SKM-1 treated with dmso at 0.1 percent for 144 hours (cell line): ENCODE data around the gene C1QTNF5.

ENCODE experiments used
- DNase-seq: peaks from one replicate; lab custom pipeline; 2025; ENCODE audit not compliant: unreplicated experiment; lab: John Stamatoyannopoulos, UW

Gene C1QTNF5

DNA sequence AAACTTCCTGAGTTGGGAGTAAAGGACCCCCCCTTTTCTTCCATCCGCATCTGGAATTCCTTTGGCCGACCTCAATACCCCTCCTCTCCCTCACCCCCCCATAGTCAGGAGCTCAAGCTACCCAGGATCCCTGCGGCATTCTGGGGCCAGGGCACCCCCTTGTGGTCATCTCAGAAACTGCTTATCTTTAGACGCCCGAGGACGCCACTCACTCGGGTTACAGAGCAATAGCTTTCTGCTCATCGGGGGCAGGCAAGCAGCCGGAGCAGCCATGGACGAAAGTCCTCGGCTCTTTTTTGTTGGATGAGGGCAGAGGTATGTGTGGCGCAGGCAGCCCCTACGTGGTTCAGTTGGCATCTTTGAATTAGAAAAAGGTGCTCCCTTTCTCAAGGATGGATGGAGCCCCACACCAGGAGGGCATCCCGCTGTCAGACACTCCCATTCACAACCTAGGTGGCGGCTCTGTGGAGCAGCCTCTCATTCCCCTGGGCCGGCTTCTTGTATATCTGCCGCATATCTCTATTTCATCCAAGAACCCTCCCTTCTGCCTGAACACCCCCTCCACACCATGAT, 2.3 kb downstream of the C1QTNF5 start:
- peak; percentile 50 for DNase-seq

DNA sequence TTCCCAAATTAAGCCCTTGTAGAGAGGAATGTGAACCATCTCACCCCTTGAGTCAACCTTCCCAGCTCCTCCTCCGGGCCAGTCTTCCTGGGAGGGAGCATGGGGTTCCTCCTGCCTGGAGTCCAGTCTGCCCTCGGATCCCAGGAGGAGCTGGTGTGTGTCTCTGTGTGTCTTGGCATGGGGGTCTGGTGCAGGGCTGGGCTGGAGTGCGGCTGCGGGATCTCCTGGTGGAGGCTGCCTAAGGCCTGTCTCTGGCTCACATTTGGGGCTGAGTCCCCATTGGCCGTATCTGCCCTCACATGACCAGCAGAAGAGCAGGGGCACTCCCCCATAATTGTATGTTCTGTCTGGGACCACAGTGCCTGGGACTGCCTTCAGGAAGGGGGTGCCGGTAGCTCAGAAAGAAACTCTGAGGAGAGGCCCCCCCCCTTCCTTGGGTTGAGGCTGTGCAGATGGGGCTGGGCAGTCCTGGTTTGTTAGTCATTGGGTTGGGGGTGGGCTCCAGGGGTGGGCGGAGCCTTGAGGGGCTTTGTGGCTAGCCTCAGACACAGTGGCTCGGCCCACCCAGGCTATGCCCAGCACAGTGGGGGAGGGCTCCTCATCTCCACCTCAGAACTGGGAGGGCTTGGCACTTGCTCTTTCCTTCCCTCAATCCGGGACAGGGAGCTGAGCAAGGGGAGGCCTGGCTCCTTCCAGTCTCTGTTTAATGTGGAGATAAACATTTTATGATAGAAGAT, 2.9 kb downstream of the C1QTNF5 start:
- no peak for DNase-seq

DNA sequence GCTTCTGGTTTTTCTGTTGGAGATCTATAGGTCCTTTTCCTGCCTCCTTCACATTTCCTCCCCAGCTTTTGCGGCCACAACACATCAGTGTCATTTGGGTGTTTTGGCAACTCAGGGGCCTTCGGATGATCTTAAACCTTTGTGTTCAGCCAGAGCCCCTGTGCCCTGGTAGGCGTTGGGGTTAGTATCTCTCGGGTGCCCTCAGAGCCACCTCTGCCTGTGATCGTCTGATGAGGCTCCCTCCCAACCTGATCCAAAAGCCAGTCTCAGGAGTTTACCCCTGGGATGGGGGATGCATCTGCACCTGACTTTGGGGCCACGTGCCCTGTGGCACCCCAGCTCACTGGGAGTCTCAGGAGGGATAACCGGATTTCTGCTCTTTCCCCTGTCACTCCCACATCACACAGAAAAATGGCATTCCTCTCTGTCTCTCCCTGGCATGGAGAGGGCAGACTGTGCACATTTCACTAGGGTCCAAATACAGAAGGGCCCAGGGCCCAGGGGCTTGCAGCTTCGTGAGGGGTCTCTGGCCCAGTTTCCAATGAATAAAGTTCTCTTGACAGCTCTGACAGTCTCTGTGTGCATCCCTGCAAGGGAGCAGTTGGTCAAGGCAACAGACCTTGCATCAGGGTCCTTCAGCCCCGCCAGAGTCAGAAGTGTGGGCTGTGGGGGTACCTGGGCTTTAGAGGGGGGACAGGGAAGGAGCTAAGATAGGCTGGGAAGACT, 3.8 kb downstream of the C1QTNF5 start:
- DNase-seq = no peak

DNA sequence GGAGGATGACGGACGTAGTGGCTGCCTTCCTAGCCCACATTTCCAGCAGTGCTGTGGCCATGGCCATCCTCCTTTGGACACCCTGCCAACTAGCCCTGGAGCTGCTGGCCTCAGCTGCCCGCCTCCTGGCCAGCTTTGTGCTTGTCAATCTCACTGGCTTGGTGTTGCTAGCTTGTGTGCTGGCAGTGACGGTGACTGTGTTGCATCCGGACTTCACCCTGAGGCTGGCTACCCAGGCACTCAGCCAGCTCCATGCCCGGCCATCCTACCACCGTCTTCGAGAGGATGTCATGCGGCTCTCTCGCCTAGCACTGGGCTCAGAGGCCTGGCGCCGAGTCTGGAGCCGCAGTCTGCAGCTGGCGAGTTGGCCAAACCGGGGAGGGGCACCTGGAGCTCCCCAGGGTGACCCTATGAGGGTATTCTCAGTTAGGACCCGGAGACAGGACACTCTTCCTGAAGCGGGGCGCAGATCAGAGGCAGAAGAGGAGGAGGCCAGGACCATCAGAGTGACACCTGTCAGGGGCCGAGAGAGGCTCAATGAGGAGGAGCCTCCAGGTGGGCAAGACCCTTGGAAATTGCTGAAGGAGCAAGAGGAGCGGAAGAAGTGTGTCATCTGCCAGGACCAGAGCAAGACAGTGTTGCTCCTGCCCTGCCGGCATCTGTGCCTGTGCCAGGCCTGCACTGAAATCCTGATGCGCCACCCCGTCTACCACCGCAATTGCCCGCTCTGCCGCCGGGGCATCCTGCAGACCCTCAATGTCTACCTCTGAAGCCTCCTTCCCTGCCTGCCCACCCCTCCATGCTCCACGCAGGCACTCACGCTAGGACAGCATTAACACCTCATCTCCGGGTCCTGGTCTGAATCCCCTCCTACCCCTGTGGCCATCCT, 4.8 kb downstream of the C1QTNF5 start:
- DNase-seq = no peak

DNA sequence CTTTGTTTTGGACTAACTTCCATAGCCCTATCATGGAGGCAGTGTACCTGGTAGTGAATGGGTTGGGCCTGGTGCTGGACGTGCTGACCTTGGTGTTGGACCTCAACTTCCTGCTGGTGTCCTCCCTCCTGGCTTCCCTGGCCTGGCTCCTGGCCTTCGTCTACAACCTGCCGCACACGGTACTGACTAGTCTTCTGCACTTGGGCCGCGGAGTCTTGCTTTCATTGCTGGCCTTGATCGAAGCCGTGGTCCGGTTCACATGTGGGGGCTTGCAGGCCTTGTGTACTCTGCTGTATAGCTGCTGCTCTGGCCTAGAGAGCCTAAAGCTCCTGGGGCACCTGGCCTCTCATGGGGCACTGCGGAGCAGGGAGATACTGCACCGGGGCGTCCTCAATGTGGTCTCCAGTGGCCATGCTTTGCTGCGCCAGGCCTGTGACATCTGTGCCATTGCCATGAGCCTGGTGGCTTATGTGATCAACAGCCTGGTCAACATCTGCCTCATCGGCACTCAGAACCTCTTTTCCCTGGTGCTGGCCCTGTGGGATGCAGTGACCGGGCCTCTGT, 5.5 kb downstream of the C1QTNF5 start:
- no peak for DNase-seq

DNA sequence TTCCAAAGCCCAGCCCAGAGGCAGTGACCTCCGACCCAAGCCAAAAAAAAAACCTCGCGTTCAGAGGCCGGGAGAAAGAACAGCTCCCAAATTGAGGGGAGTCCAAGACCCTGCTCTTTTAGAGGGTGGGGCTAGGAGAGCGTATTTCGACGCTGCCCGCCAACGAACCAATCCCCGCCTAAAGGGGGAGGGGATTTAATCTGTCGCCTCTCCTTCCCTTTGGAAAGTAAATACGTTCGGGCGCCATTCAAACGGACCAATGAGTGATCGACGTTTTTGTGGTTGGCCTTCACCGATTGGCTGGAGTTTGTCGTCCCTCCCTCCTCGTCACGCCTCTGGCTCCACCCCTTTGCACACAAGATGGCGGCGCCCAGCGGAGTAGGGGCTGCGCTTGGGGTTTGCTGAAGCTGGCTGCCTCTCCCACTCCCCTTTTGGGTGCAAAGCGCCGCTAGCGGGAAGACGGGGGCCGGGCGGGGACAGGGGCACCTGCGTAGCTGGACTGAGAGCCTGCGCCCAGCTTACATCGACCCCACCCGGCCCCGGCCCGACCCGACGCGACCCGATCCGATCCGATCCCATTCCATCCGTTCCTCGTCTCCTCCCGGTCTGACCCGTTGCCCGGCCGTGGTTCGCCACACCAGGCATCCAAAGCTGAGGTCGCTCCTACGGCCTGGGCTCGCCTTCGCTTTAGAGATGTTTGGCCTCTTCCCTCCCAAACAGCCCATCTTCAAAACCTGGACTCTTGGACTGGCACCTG, 6.3 kb downstream of the C1QTNF5 start, which contains the start of gene RNF26:
RNF26 (plus strand) TSS at position 354 of the 757 bp plus-strand sequence. CDS start 596 bp downstream, outside the sequence.
- DNase-seq = peak; percentile 95

DNA sequence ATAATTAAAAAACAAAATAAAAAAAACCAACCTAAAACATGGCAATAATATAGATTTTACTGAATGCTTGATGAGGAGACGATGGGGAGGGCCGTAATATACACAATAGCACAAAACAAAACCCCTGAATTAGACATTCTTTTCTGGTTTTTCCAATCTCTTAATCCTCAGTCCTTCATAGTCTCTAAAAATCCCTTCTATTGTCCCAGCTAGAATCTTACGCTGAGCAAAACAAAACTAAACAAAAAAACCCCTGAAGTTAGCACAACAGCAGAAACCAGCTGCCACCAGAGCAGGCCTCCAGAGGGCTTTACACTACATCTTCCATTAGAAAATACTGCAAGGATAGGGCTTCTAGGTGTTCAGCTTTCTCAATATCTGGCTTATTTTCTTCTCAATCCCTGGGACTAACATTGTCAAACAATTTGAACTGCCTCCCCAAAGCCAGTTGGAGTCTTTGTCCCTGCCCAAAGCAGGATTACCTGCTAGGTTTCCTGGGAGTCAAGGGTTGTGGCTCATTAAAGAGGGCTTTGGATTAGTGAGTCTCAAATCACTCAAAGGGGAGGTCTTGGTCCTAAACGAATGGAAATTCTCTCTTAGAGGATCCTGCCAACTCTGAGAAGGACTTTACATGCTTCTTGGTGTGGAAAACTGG, 8.4 kb downstream of the C1QTNF5 start:
- DNase-seq = no peak

DNA sequence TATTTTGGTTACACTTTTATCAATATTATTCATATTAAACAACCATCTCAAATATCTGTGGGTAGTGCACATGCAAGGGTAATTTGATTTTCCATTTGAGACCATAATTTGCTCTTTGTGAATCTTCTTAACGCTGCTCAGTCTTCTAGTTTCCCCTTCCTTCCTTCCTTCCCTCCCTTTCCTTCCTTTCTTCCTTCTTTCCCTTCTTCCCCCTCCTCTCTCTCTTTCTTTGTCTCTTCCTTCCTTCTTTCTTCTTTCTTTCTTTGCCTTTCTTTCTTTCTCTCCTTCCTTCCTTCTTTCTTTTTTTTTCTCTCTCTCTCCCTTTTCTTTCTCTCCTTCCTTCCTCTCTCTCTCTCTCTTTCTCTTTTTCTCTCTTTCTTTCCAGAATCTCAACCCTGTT, 10.4 kb downstream of the C1QTNF5 start:
- no peak for DNase-seq

DNA sequence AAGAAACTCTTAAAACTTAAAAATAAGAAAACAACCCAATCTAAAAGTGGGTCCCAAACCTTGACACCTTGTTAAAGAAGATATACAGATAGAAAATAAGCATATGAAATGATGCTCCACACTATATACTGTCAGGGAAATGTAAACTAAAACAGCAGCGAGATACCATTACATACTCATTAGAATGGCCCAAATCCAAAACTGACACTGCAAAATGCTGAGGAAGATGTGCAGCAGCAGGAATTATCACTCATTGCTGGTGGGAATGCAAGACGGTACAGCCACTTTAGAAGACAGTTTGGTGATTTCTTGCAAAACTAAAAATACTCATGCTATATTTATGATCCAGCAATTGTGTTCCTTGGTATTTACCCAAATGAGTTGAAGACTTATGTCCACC, 11.4 kb downstream of the C1QTNF5 start:
- no peak for DNase-seq

DNA sequence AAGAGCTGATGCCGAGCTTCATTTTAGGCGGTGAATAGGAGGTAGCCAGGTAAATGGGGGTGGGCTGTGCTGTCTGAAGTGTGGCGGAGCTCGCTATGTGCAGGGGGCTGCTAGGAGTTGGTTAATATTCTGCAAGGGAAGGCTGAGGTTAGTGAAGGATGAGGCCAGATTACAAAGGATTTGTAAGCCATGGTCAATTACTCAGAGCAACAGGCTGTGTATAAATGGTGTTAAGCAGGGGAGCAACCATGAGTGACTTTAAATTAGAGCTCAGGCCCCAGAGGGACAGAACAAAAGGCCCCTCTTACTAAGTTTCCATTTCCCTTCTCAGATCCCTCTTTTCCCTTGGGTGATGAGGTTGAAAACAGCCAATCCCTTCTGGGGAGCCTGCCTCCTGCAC, 16.5 kb downstream of the C1QTNF5 start:
- no peak for DNase-seq

DNA sequence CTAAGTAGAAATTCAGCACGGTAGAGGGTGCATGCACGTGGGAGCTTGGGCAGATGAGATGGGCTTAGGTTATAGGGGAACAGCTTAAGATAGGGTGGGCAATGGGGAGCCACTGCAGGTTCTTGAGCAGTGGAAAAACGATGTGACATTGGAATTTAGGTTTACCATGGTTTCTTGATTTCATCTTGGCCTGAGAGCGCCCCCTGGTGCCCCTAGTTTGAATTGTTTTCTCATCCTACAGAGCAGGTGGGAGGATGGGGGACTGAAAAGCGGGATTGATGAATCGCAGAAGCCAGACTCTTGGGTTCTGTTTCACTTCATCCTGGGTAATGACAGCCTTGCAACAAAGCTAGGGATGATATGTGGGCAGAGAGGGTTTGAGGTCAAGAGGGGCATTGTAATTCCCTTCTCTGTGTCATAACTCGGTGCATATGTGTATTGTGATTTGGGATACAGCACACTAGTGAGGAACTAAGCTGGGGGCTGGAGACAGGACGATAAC, 17.1 kb downstream of the C1QTNF5 start:
- DNase-seq = peak; percentile 45

DNA sequence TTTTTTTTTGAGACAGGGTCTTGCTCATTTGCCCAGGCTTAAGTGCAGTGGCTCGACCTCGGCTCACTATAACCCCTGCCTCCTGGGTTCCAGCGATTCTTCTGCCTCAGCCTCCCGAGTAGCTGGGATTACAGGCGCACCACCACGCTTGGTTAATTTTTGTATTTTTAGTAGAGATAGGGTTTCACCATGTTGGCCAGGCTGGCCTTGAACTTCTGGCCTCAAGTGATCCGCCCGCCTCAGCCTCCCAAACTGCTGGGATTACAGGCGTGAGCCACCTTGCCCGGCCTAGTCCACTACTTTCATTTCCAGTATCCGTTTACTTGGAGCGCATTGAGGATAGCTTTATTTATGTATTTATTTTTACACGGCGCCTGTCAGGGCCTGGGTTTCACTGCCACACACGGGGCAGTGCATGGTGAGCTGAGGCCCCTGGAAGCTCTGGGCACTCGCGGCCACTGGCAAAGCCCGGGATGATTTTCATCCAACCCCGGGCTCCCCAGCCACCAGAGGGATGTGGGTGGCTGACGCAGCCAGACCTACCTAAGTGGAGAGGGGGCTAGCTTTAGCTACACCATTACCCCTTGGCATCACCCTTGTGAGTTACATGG, 17.7 kb downstream of the C1QTNF5 start:
- DNase-seq = no peak

DNA sequence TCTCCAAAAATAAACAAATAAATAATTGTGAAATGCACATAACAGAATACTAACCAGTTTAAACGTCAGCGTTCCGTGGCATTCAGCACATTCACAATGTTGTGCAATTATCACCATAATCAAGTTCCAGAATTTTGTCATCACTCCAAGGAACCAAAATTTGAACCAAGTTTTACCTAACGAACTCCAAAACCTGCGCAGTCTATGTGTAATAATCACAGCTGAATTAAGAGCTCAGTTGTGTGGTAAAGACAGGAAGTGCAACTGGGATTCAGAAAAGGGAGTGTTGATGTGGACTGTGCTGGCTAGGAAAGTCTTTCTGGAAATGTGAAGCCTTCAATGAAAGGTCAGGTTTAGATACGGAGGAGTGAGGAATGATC, 18.3 kb downstream of the C1QTNF5 start:
- DNase-seq = peak; percentile 8

DNA sequence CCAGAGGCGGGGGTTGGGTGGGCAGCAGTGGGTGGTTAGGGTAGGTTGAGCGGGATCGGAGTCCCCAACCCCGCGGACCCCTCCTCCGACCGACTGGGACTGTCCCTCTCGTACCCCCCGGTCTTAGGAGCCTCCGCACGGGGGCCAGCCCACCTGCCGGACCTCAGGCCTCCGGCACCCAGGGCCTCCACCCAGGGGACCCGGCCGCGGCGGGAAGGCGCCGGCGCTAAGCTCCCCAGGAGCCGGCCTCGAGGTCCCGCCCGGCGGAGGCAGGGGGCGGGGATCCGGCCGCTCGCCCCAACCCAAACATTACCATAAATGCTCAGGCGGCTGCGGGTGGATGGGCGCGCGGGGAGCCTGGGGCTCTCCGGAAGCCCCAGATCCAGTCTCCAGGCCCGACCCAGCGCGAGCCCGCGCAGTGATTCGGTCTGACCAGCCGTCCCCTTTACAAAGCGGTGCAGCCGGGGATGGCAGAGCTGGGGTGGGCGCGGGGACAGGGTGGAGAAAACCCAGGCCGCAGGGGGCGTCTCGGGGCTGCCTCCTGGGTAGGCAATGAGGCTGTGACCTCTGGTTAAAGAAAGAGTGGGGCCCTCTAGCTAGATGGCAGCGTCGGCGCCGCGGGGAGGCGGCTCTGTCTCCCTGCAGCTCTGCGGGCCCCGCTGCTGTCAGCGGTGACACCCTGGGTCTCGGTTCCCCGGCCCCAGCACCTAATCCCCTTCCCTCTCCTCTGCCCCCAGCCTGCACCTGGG, 19.7 kb downstream of the C1QTNF5 start:
- DNase-seq = no peak

DNA sequence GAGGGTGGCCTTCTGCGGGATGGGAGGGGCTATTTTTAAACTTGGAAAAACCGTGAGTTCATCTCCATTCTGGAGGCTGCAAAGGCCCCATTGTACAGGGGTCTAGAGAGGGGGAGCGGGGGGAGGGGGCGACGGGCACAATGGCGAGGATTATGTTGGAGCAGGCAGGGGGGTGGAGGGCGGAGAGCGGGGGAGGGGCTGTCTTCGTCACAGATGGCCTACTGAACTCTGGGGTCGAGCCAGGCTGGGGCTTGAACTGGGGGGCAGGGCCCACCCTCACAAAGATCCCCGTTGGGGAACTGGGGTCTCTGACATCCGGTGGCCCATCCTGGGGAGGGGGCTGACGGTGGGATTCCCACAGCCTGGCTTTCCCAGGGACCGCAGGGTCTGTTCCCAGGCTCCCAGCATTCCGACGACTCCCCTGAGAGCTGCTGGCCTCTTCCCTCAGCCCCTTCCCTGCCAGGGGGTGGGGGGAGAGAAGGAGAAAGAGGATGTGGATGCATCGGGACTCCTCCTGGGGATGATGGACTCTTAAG, 20.4 kb downstream of the C1QTNF5 start:
- no peak for DNase-seq

DNA sequence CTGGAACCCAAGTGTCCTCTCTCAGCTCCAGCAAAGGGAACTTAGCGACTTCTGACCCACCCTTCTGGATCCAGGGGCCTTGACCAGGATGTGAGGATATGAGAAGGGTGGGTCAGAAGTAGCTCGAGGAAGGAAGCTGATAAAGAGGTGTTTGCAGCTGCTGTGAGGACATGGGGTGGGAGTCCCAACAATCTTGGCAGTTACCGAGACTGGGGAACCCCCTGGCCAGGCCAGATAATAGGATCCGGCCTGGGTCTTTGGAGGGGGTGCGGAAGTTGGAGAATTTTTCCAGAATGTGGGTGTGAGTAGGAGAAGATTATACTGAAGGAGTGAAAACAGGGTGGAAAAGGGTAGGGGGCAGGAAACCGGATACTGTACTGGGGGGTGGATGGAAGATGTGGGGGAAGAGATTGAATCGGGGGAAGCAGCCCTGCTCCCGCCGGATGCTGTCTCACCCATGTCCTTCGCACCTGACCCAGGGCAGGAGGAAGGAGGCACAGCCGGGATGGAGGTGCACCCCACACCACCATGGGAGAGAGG, 20.9 kb downstream of the C1QTNF5 start:
- no peak for DNase-seq

DNA sequence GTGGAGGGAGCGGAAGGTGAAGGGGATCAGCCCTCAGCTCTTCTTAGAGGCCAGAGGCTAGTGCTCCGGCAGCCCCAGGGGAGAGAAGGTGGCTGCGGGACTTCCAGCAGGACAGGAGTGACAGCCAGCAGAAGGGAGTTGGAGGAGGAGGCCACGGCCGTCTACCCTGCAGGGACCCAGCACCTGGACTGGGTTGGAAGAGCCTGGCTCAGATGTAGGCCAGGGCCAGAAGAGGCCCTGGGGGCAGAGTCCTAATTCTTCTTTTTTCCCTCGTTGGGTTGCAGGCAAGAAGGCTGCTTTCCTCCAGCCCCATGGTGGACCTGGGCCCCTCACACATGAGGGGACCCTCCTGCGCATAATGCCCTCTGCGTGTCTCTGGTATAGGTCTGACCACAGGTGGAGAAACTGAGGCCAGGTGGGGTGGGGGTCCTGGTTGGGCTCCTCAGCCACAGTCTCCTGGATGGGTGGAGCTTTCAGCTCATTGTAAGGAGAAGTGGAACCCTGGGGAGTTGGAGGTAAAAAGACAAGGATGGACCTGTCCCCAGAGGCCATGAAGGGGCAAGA, 21.5 kb downstream of the C1QTNF5 start:
- DNase-seq = no peak
